HG03103 (cell line): Measurements from ENCODE around the gene SLC35E4.
"Not testable (repeated sequence)": the region's sequence is repeated elsewhere in the genome, so short reads cannot be mapped to it uniquely, and the experiment has no call there.

Experiments
- ATAC-seq: cut with Tn5 transposase; IDR thresholded peaks from one replicate; pipeline ENCODE4 v1.9.1; 2021; ENCODE audit warnings: low read depth; ENCODE audit not compliant: unreplicated experiment

The SLC35E4 gene

GRCh38 chr22:30610299-30610698 is 25.3 kb upstream of the SLC35E4 start:
- ATAC-seq, result no peak

GRCh38 chr22:30611197-30611596 is 24.4 kb upstream of the SLC35E4 start:
- no peak for ATAC-seq

- no peak for ATAC-seq
These were observed 22.8 kb upstream of the SLC35E4 start for GRCh38 chr22:30612789-30613188.

GRCh38 chr22:30614268-30614667 is 21.3 kb upstream of the SLC35E4 start:
- ATAC-seq, result no peak

GRCh38 chr22:30614879-30615278 is 20.7 kb upstream of the SLC35E4 start:
- no peak for ATAC-seq

DNA sequence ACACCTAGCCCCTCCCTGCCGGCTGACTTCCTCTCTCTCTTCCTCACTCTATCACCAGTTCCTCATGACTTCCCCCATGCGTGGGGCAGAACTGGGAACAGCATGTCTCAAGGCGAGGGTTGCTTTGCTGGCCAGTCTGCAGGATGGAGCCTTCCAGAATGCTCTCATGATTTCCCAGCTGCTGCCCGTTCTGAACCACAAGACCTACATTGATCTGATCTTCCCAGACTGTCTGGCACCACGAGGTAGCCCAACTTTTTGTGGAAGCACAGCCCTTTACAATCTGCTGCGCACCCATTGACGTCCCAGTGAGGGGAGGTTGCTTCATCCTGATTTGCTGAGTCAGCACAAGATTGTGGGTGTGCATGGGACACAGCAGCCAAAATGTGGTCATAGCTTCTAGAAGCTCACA is 20.0 kb upstream of the SLC35E4 start:
- ATAC-seq, result no peak

DNA sequence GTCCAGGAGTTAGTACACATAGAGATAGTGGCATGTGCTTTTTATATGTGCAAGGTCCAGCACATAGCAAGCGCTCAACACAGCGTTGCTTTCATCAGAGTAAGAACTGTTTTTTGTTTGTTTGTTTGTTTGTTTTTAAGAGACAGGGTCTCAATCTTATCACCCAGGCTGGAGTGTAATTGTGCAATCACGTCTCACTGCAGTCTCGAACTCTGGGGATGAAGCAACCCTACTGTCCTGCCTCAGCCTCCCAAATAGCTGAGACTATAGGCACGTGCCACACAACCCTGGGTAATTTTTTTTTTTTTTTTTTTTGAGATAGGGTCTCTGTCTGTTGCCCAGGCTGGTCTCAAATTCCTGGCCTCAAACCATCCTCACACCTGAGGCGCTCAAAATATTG is 17.8 kb upstream of the SLC35E4 start:
- no peak for ATAC-seq

- ATAC-seq, result not testable (repeated sequence)
These were observed 15.7 kb upstream of the SLC35E4 start for GRCh38 chr22:30619909-30620308.

GRCh38 chr22:30626413-30626812 is 9.2 kb upstream of the SLC35E4 start:
- ATAC-seq, result no peak

GRCh38 chr22:30627471-30627870 is 8.1 kb upstream of the SLC35E4 start:
- no peak for ATAC-seq

- ATAC-seq, result no peak
These were observed 7.1 kb upstream of the SLC35E4 start for GRCh38 chr22:30628491-30628890.

DNA sequence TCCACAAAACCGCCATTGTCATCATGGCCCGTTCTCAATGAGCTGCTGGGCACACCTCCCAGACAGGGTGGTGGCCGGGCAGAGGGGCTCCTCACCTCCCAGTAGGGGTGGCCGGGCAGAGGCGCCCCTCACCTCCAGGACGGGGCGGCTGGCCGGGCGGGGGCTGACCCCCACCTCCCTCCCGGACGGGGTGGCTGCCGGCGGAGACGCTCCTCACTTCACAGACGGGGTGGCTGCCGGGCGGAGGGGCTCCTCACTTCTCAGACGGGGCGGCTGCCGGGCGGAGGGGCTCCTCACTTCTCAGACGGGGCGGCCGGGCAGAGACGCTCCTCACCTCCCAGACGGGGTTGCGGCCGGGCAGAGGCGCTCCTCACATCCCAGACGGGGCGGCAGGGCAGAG is 4.1 kb upstream of the SLC35E4 start:
- not testable (repeated sequence) for ATAC-seq

DNA sequence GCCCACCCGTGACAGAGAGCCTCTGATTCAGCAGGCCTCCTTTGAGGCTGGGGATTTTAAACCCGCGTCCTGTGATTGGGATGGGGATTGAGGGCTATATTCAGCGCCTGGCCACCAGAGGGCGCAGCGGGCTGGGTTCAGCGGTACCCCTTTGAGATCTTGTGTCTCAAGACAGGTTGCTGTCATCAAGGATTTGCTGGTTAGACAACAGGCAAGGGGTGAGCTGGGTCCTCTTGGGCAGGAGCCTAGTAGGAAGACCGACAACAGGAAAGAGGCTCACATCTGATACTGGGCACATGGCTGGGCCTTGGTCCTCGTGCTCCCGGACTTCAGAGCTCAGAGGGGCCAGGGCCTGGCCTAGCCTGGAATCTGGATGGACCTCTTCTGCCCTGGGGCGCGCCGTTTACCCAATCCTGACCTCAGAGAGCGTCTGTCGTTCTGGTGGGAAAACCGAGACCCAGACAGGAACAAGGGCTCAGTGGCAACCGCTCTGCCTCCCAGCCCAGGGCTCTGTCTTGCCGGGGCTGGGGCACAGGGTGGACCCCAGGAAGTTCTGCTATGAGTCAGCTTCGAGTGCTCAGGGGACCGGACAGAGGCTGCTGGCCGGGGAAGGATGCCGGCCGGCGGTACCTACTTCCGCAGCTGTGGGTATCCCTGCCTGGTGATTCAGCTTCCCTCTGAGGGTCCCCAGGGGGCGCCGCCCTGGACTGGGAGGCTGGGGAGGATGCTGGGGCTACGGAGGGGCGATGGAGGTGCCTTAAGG is 929 bp upstream of the SLC35E4 start:
- peak; percentile 45 for ATAC-seq

GRCh38 chr22:30636226-30637077 is 871 bp downstream of the SLC35E4 start:
- no peak for ATAC-seq

GRCh38 chr22:30637701-30638114 is 2.1 kb downstream of the SLC35E4 start:
- no peak for ATAC-seq

- ATAC-seq, result no peak
These were observed 4.8 kb downstream of the SLC35E4 start for GRCh38 chr22:30640361-30640760.

DNA sequence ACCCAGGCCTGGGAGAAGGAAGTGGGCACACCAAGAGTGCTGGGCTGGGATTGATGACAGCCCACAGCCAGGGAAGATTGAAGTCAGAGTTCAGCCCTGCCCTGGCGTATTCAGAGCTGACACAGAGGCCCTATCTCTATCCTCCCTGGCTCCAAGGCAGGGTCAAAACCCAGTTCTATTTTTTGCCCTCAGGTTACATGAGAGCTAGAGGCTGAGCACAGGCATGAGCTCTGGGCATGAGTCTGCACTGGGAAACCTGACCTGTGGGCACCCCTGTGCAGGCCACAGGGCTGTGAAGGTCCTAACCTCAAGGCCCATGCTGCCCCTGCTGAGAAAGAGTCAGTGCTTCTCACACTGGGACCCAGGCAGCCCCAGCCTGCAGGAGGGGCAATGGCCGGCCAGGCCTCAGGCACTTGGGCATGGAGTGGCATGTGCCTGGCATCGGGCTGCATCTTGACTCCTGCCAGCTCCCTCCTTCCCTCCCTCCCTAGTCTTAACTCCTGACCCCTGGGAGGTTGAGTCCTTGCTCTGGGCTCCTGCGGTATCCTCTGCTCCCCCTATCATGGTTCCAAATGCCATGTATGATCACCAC is 5.4 kb downstream of the SLC35E4 start:
- ATAC-seq, result no peak

DNA sequence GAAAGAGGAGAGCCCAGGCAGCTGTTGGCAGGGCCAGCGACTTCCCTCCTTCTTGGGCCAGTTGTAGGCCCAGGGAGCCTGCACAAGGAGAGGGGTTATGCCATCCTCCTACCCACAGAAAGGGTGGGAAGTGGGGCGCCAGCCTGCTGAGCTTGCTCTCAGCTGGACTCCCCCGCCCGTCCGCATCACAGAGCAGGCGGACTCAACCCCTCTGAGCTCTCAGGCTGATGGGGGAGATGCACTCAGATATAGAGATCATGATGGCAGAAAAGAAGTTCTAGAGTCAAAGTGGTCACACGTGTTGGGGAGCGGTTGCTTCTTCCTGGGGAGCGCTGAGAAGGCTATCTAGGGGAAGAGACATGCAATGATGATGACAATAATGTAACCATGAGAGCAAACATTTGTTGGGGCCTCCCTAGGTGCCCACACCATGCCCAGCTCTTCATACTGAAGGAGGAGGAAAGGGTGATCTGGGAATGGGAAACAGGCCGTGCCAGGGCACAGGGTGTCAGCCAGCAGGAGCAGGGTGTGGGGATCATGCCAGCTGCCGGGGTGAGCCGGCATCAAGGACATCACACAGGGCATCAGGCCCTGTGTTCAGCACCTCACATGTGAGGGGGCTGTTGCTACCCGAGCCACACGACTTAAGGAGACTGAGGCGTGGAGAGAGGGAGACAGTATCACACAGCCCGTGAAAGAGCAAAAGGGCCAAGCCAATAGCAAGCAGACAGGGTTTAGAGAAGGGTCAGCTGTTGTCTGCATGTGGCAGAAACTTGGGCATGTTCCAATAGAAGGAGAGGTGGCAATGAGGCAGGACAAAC is 7.7 kb downstream of the SLC35E4 start:
- ATAC-seq, result no peak

DNA sequence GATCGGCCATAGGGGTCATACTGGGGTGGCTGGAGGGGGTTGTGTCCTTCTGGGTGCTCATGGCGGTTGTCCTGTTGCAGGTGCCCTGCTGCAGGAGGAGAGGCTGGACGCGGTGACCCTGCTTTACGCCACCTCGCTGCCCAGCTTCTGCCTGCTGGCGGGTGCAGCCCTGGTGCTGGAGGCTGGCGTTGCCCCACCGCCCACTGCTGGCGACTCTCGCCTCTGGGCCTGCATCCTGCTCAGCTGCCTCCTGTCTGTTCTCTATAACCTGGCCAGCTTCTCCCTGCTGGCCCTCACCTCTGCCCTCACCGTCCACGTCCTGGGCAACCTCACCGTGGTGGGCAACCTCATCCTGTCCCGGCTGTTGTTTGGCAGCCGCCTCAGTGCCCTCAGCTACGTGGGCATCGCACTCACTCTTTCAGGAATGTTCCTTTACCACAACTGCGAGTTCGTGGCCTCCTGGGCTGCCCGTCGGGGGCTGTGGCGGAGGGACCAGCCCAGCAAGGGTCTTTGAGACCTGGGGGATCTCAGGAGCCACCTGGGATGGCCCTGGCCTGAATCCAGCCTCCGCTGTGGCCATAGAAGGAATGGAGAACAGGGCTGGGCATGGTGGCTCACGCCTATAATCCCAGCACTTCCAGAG is 11.1 kb downstream of the SLC35E4 start:
- ATAC-seq, result no peak

- no peak for ATAC-seq
These were observed 12.0 kb downstream of the SLC35E4 start for GRCh38 chr22:30647536-30647935.
